ENCODE data around the gene ETV6.

Gene ETV6

DNA sequence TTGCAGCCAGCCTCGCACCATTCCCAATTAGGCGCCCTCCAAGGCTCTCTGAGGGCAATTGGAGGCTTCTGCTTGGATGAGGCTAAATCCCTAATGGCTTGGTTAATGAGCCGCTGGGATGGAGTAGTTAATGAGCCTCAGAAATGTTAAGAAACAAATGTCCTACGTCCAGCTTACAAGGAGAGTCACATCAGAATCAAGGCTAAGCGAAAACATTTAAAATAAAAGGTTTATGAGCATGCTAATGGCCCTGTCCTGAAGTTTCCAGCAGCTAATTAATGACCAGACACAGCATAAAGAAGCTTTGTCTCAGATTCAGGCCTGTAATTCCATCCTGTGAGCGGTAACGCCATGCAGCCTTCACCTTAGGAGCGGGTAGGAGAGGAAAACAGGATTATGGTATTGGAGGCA, 220.6 kb downstream of the ETV6 start:
- no peak for DNase-seq

DNA sequence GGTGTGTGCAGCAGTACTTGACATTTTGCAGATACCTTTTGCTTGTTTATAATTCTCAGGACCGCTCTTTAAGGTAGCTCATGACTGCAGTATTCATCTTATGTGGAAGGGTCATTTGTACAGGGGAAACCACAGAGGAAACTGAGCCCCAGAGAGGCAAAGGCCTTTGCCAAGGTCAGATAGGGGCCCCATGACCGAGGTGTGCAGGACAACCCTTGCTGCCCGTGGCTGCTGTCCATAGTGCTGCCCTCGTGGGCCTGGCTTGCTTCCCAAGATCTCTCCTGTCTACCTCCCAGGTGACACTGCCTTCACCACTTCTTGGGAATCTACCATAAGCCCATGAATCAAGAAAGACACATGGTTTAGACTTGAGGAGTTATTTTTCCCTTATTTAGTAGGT, 222.6 kb downstream of the ETV6 start:
- DNase-seq, result no peak

DNA sequence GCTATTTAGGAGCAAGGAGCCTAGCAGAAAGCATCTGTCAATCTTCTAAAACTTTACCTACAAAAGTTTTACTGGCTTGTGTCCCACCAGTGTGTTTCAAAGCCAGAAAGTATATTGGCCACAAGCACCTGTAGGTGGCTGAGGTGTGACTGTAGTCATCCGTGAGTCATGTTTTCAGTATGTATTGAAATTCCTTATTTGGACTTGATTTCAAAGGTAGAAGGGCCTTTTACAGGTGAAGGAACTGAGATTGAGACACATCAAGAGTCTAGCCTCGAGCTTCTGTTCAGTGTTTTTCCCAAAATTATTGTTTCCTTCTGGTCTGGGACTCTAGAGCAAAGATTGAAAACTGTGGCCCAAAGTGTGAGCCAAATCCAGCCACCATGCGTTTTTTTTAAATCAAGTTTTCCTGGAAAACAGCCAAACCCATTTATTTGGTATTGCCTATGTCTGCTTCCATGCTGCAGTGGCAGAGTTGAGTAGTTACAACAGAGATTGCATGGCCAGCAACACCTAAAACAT, 226.0 kb downstream of the ETV6 start:
- no peak for DNase-seq

DNA sequence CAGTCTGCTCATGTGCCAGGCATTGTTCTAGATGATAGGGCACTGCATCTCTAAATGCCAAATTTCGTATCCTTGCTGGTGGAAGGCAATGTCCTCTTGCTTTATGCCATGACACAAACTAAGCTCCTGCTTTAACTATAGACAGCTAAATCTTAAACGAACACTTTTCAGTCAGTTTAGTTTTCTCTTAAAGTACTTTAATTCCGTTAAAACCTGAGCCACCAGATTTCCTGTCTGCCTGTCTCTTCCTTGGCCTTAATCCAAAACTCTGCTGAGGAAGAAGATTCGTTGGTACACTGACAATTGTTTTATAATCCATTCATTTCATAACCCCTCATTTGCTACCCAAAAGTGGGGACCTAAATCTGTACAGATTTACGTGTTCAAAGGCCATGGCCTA, 226.8 kb downstream of the ETV6 start:
- no peak for DNase-seq

DNA sequence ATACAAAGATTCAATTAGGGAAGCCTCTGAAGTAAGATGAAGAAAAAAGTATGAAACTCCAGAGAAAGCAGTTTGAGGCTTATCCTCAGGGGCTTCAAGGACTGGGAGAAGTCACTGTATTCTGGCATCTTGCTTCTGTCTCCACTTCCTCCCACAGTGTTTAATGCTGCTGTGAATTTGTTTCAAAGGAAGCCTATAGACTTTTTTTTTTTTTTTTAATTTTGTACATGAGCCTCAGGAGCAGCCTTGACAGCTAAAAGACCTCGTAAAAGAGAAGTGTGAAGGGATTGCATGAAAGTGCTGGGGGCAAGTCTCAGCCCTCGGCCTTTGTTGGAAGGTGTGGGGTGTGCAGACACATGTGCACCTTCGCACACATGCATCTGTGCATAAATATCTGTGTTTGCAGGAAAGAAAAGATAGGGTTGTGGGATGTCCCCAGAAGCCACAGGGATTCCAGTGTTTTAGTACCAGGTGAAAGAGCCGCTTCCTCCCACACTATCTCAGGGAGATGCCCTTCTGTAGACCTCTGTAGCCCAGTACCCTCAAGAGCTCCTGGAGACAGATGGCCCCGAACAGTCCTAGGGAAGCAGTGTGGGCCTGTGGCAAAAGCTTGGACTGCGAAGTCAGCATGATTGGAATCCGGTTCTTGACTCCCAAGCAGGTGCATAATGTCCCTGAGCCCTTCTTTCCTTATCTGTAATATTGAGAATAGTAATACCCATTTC, 227.8 kb downstream of the ETV6 start:
- DNase-seq, result no peak

DNA sequence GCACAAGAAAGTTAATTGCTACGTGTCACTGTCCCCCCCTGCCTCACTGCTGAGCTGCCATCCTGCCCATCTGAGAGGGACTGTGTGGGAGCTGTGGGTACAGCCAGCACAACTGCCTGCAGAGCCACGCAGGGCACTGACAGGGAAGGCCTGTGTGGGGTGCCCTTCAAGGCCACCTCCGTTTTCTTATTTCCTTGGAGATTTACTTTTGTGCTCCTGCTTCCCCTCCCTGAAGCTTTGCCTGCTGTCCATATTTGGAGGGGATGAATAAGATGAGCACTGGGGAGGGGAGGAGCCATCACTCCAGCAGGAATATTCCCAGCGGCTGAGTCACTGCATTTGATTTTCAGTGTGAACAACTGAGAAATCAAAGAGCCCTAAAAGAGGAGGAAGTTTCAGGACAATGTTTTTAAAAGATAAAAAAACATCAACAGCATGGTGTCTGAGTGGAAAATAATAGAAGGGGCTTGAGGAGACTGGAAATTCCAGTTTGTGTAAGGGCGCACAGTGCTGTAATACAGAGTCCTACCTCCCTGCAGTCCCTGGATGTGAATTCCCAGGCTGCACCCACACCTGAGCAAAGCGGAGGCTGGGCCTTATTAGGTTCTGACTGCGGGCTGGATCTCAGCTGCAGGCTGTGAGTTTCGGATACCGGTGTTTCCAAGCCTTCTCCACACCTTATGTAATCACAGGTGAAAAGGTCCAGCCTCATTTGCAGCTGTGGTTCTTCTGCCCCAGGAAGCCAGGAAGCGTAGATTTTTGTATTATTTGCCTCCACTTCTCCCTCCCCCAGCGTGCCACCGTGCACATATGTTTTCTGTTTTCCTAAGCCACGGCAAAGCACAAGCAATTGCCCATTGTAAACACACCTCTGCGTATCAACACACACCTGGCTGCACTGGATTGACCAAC, 228.7 kb downstream of the ETV6 start:
- DNase-seq, result no peak

DNA sequence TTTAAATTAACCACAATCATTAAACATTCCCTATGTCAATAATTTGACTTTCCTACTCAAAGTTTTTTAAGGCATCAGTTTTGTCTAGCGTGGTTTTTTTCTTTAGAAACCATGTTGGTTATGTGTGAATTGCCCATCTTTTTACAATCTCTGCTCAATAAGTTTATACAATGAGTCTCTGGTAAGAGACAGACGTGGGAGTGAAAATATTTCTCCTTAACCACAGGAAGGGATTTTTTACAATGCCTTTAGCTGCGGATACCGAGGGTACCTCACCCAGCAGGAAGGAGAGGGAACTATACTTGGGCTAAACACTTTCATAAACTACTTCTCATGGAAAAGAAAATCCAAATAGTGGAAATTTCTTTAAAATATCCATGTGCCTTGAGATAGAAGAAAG, 229.8 kb downstream of the ETV6 start:
- DNase-seq, result no peak

DNA sequence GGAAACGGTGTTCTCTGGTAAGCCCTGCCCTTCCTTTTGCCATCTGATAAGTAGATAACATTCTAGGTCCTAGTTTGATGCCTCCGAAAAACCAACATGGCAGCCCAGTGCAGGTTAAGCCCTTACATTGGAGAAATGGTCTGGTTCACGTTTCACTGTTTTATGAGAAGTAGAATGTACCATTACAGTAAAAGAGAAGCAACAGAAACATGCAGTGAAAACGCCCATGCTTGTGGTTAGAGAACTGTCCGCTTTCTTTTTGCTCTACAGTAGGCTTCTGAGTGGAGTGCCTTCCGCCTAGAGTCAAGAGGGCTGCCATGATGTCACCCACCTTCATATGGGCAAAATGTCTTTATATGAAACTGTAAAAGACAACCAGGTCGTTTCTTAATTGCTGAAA, 230.9 kb downstream of the ETV6 start:
- no peak for DNase-seq

DNA sequence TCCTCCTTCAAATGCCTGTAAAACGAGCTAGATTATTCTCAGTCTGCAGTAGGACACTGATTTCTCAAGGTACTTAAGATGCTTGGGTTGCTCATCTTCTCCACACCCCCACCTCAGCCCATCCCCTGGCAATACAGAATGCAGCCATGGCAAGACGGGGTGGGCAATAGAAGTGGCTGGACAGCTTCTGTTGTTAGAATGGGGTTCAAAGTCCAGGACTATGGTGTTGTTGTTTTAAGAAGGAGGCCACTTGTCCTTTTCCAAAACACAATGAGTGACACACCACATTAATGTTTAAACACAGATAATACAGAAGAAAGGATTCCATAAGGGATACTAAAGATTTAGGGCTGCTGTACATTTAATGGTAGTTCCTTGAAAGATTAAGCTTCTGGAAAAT, 232.4 kb downstream of the ETV6 start:
- no peak for DNase-seq

DNA sequence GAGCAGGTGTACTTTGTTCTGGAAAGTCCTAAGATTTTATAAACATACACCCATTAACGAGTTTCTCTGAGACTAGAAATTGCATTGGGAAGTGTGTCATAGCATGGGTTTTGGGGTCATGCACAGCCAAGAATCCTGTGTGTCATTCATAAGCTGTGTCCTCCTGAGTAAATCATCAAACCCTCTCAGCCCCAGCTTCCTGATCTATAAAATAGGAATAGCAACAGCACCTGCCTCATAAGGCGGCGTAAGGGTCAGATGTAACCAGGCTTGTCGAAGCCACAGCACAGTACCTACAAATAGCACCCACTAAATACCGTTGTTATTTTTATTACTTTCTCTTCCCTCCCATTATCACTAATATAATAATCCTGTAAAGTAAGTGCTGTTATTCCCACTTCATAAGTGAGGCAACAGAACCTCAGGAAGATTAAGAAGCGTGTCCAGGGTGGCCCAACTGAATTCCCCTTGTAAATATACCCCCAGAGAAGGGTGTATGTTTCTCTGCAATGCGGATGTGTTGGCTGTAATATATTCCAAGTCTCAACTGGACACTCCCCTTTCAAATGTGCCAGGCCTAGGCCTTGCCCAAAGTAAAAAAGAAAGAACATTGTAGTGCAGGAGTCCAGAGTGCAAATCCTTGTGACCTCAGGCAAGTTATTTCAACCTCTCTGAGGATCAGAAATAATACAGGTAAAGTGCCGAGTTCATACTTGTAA, 233.0 kb downstream of the ETV6 start:
- DNase-seq, result no peak

DNA sequence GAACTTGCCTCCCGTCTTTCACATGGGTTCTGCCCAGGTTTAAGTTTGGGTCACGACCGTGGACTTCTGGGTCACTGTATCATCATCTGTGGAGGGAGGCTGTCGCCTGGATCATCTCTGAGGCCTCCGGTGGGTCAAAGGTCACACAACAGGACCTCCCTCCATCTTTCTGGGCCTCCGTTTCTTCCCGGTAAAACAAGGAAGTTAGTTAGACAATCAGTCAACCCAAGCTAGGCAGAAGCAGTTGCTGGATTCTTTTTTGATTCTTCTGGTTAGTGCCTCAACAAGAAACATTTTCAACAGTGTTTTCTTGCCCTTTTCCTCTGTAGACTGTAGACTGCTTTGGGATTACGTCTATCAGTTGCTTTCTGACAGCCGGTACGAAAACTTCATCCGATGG, 234.6 kb downstream of the ETV6 start:
- no peak for DNase-seq

DNA sequence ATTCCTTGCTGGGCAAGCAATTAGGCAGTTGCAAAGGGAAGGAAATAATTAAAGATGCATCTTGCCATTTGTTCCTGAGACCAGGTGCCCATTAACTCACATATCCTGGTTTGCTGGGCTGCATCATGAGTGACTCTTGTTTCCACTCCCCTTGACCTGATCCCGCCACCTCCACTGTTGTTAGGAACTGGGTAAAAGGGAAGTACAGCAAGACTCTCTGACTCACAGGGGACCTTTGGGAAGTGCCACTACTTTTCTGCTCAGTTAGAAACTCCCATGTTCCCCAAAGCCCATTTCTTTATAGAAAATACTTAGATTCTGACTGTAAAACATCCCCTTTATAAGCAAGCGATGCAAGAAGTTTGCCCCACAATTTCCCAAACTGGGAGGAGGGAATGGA, 235.2 kb downstream of the ETV6 start:
- DNase-seq, result no peak

DNA sequence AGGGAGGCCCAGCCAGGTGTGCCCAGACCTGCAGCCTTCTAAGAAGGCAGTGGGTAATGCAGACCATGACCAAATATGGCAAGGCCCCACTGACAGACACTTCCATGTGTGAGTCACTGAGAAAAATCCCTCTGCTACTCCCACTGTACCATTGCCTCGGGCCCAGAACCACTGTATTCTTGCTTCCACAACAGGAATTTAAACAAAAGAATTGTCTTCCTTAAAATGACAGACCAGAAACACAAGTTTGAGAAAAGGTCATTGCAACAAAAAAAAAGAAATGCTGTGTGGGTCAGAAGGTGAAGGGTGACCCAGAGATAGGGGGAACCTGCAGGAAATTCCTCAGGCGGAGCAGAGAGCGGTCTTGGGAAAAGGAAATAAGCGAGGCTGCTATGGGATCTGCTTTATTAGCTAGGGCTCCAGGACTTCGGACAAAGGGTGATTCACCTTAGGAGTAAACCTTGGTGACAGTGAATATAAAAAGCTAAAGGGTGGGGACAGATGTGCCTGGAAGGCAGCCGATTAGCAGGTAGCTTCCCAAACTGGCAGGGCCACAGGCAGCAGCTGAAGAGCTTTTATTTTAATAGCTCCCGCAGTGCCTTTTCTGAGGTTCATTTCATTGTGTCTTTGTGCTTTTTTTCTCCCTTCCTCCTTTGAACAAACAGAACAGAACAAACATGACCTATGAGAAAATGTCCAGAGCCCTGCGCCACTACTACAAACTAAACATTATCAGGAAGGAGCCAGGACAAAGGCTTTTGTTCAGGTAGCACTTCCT, 236.0 kb downstream of the ETV6 start:
- no peak for DNase-seq

DNA sequence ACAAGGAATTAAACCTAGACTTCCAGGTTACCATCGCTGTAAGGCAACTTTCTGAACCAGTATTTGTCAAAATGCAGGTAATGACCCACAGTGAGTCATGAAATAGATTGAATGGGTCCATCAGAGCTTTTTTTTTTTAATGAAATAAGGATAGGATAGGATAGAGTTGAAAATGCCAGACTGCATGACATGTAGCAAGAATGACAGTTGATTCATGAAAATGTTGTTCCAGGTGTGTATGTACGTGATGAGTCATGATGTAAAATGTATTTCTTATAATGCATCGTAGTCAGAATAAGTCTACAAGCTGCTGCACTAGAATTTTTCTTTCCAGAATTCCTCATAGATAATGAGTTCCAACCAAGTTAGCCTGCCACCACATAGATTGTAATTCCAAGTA, 236.9 kb downstream of the ETV6 start:
- DNase-seq, result no peak

DNA sequence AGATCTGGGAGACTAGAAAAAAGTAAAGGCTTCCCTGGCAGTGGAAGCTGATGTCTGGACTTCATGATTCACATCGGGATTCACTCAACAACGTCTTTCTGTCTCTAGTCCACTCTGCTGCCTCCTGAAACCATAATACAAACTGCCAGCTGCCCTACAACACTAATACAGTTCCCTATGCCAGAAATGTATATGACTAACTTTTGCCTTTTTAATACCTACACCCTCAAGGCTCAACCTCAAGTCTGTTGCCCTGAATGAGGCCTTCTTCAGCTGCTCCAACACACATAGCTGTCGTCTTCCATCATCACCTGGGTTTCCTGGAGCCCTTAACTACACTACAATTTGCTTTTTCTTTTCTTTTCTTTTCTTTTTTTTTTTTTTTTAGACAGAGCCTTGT, 238.6 kb downstream of the ETV6 start:
- no peak for DNase-seq

DNA sequence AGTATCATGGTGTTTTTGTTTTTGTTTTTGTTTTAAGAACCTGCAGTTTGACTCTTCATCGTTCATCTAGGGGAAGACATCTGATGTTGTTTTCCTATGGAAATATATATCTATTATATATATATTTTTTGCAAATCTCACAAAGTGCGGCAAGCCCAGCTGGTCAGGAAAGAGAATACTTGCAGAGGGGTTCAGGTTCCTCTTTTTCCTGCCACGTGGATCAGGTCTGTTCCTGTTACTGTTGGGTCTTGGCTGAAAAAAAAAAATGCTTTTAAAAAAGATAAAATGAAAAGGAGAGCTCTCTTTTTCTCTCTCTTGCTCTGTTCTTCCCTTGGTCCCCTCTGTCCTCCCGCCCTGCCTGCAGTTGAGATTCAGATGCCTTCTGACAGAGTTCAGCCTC, 241.9 kb downstream of the ETV6 start:
- DNase-seq, result no peak

DNA sequence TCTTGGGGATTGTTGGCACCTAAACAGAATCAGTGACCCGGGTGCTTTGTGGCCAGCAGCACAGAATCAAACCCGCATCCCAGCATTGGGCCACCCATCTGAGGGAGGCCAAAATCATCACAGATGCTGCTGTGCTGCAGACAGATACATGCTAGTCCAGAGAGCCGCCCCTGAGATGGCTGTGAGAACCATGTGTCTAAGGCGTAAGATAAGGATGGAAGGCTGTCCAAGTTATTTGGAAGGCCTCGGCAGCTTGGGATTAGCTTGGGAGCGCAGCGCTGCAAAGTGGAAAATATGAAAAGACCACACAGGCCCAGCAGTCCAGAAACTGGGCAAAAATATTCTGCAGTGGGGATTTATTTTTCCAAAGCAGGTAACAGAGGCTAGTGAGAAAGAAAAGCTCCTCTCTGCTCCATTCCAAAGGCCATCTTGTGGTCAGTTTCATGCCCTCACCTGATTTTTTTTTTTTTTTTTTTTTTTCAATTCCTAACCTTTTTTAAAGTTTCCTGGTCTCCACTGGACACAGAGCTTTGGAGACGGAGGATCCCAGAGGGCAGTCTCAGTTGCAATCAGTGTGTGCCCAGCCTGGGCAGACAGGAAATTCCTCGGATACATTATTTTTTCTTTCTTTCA, 242.4 kb downstream of the ETV6 start:
- no peak for DNase-seq

DNA sequence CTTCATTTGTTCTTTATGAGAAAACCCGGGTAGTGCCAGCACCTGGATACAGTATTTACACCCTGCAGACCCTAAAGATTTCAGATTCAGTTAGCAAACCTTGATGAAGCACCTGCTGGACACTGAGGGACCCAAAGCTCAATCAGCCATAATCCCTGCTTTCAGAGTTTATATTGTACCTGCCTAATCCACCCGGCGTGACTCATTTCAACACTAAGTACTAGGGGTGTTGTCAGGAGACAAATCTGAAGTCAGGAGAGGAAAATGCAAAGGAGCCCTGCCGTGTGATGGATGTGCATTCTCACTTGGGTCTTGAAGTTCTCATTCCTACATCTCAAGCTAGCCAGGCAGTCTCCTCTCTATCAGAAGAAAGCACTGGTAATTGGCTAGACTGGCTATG, 244.5 kb downstream of the ETV6 start:
- no peak for DNase-seq

DNA sequence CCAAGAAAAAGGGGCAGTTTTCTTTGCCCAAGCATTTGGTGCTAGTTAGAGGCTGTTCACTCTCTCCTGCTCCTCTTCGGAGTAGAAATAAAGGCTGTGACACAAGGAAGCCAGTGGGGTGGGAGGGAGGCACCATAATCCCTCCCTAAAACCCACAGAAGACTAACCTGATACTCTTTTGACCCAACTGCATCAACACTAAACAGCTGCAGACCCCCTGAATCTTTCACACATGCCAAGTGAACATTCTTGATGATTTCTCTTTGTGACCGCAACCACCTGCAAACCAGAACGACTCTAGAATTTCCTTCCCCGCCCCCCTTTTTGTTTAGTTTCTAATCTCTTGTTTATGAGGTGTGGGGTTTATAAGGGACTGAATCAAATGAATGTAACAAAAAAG, 245.4 kb downstream of the ETV6 start:
- DNase-seq, result no peak

DNA sequence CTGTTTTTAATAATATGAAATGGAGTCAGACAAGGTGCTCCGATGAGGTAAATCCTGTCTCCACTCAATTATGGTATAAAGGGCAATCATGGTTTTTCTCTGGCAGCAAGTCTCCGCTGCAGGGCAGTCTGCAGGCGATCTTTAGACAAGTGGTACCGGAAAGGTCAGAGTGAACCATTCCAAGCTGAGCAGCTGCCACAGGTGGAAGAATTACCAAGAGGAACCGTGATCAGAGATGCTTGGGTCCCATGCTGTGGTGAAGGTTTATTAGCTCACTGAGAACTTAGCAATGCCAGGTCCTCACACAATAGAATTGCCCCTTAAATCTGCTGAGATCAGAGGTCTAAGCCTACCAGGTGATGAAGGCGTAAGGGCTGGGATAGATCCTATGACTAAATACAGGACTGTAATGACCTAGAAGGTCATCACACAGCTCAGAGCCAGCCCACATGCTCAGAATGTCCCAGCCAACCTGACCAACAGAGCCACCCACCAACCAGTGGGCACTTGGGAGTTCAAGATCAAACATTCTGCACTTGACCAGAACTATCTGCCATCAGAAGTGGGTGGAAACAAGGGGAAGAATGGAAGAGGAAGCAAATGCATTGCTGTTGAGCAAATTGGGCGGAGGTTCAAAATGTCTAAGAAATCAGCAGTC, 246.1 kb downstream of the ETV6 start:
- DNase-seq, result no peak

DNA sequence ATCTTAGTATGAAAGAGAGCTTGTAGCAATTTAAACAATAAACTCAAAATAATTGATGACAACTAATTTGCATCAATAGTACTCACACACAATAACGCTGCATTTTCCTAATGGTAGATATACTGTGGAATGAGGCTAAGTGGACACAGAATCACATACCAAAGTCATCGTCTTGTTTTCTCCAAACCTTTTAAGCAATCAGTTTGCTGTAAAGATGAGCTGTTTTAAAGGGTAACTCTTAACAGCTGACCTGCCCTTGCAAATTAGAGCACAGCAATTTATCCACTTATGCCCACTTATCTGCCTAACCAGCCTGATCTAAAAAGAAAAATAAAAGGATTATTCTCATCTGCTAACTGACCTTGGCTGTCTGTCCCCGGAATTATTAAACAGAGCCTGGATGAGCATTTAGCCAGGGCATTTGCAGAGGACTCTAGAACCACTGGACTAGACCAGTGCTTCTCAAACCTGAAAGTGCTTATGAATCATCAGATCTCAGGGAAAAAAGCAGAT, 247.0 kb downstream of the ETV6 start:
- no peak for DNase-seq
